ENCODE data around the gene ZFP92.

The ZFP92 gene

GRCh38 chrX:153379971-153380581 lies 31.2 kb upstream of the ZFP92 start:
- no peaks in the 10 kb centered on the region for H3K27me3 ChIP-seq (ENCODE audit: control insufficient read depth, insufficient read depth, low read length)
- peaks cover 42% of the 10 kb centered on the region for H3K4me1 ChIP-seq
- peak overlapping the region; percentile 54 for H2AFZ ChIP-seq
- H3K36me3 ChIP-seq (ENCODE audit: control insufficient read depth, insufficient read depth, low read length), result no peaks in the 10 kb centered on the region
- no peaks in the 10 kb centered on the region for H3K9me3 ChIP-seq (ENCODE audit: control insufficient read depth, low read length)
- H3K4me2 ChIP-seq (ENCODE audit: low read length), result no peak overlapping the region
- peak overlapping the region; percentile 27 for H3K4me3 ChIP-seq (ENCODE audit: low read depth, low read length)
- H3K79me2 ChIP-seq, result no peaks in the 10 kb centered on the region
- H3K9ac ChIP-seq, result no peak overlapping the region
- no peak for TF ChIP-seq CTCF (IDR thresholded peaks at IDR 0.05)
- H3K27ac ChIP-seq, result peak overlapping the region; percentile 100

- Histone ChIP-seq H3K27ac (peak overlapping the region; percentile 100), H3K27me3 (ENCODE audit: control insufficient read depth, insufficient read depth, low read length) (no peaks in the 10 kb centered on the region), H3K9ac (no peak overlapping the region), H3K9me3 (ENCODE audit: control insufficient read depth, low read length) (no peaks in the 10 kb centered on the region), H2AFZ (peak overlapping the region; percentile 54), H3K4me2 (ENCODE audit: low read length) (no peak overlapping the region), H3K79me2 (no peaks in the 10 kb centered on the region), H3K4me1 (peaks cover 36% of the 10 kb centered on the region), H3K4me3 (ENCODE audit: low read depth, low read length) (peak overlapping the region; percentile 27), H3K36me3 (ENCODE audit: control insufficient read depth, insufficient read depth, low read length) (no peaks in the 10 kb centered on the region)
- TF ChIP-seq CTCF (IDR thresholded peaks at IDR 0.05), result no peak
These were observed 30.6 kb upstream of the ZFP92 start for GRCh38 chrX:153380691-153381090.

DNA sequence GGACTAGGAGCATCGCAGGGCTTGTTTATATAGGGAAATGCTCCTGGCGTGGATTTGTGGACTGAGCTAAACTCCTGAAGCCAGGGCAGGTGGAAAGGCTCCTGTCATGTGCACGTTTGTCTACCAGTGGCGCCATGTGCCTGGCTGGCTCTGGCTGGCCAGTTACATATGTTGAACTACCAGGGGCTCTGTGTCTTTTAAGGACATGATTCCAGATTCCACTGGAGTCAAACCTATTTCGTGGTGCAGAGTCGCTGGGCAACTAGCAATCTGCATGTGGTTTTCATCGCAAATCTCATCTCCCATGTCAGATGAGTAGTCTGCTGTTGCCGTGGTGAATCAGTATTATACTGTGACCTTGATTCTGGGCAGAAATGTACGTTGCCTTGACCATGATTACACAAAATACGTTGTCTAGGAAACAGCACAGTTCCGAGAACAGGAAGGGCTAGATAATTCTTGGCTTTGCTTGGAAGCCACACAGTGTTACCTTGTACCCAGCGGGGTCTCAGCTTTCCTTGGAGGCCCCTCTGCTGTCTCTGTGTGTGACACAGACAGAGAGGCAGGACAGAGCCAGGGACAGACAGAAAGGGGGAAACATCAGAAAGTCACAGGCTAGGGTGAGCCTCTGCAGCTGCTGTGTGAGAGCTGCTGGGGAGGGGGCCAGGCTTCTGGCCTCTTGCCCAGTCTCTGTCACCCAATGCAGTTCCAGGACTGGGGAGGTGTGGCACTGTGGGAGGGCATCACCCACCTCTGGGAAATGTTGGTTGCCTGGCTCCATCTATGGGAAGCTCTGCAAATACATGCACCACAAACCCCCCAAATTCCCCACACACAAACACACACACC lies 29.4 kb upstream of the ZFP92 start:
- TF ChIP-seq CTCF (IDR thresholded peaks at IDR 0.05), result no peak
- H3K27ac ChIP-seq, result peak overlapping the region; percentile 100
- peaks cover 32% of the 10 kb centered on the region for H3K4me1 ChIP-seq
- H3K27me3 ChIP-seq (ENCODE audit: control insufficient read depth, insufficient read depth, low read length), result no peaks in the 10 kb centered on the region
- H3K9ac ChIP-seq, result no peak overlapping the region
- H3K36me3 ChIP-seq (ENCODE audit: control insufficient read depth, insufficient read depth, low read length), result no peaks in the 10 kb centered on the region
- H3K4me3 ChIP-seq (ENCODE audit: low read depth, low read length), result no peak overlapping the region
- peak overlapping the region; percentile 48 for H2AFZ ChIP-seq
- H3K79me2 ChIP-seq, result no peaks in the 10 kb centered on the region
- no peaks in the 10 kb centered on the region for H3K9me3 ChIP-seq (ENCODE audit: control insufficient read depth, low read length)
- H3K4me2 ChIP-seq (ENCODE audit: low read length), result peak overlapping the region; percentile 51

- no peaks in the 10 kb centered on the region for H3K36me3 ChIP-seq (ENCODE audit: control insufficient read depth, insufficient read depth, low read length)
- no peaks in the 10 kb centered on the region for H3K27me3 ChIP-seq (ENCODE audit: control insufficient read depth, insufficient read depth, low read length)
- peaks cover 32% of the 10 kb centered on the region for H3K4me1 ChIP-seq
- no peak for TF ChIP-seq CTCF (IDR thresholded peaks at IDR 0.05)
- H3K4me2 ChIP-seq (ENCODE audit: low read length), result no peak overlapping the region
- no peak overlapping the region for H3K4me3 ChIP-seq (ENCODE audit: low read depth, low read length)
- no peaks in the 10 kb centered on the region for H3K9me3 ChIP-seq (ENCODE audit: control insufficient read depth, low read length)
- H2AFZ ChIP-seq, result no peak overlapping the region
- H3K9ac ChIP-seq, result no peak overlapping the region
- H3K27ac ChIP-seq, result peak overlapping the region; percentile 100
- no peaks in the 10 kb centered on the region for H3K79me2 ChIP-seq
These were observed 28.4 kb upstream of the ZFP92 start for GRCh38 chrX:153382563-153383482.
